Tibial nerve (tissue), 4 donors: ENCODE results near the gene ANKDD1B.

ENCODE experiments used
- CTCF ChIP-seq, 5 experiments: fragments of 200-600 bp in 3 of 5; fragments of 450-650 bp in 2 of 5; sonication (generic) in 3 of 5; IDR thresholded peaks; one replicate each; pipeline ENCODE4 v1.5.1; 2016 to 2019; ENCODE audit warnings: antibody characterized with exemption in 5 of 5, mild to moderate bottlenecking in 3 of 5, moderate library complexity in 2 of 5
- EP300 ChIP-seq, 2 donors: sonication (generic); formaldehyde crosslinking; IDR thresholded peaks; one replicate each; pipeline ENCODE4 v1.6.1; 2017; ENCODE audit warnings: antibody characterized with exemption in 2 of 2, mild to moderate bottlenecking in 1 of 2

GRCh38 chr5:75711151-75711550 lies 99.9 kb downstream of the ANKDD1B start:
- TF ChIP-seq CTCF (IDR thresholded peaks at IDR 0.05) (no peak), EP300 (IDR thresholded peaks at IDR 0.05) (no peak)
